Stimulated activated naive CD4-positive, alpha-beta T cell treated with Interleukin-2 at 50 U/mL for 16 hours (primary cell): ENCODE measurements around the gene MAN2A1.

Experiments used
- DNase-seq: peaks from one replicate; lab custom pipeline; 2025; lab: John Stamatoyannopoulos, UW

MAN2A1 gene

DNA sequence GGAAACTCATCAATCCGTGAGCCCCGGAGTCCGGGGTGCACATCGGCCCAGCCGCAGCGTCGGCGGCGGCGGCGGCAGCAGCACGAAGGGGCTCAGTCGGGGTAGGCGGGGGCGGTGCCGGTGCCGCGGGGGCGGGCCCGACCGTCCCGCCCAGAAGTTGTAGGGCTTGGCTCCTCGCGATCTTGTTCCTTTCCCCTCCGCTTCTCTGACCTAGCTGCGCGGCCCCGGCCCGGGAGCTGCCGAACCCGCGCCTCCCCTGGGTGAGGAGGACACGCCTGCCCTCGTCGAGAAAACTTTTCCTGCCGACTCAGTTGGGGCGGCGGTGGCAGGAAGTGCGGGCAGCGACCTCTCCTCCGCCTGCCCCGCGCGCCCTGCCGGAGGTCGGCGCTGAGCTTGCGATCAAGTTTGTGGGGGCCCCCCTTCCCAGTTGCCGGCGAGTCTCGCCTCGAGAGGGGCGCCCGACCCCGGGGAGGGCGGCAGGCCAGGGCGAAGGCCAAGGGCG is at the start of gene MAN2A1:
TSS of gene MAN2A1 (plus strand) at position 188 of the 502 bp plus-strand sequence. CDS start 491 bp downstream, outside the sequence.
- peak; percentile 74 for DNase-seq

DNA sequence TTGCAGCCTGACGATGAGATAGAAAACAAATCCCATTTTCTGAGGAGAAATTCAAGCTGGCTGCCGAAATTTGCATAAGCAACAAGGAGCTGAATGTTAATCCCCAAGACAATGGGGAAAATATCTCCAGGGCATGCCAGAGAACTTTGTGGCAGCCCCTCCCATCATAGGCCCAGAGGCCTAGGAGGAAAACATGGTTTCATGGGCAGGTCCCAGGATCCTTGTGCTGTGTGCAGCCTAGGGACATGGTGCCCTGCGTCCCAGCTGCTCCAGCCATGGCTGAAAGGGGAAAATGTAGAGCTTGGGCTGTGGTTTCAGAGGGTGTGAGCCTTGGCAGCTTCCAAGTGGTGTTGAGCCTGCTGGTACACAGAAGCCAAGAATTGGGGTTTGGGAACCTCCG is 48.8 kb upstream of the MAN2A1 start:
- DNase-seq = no peak

DNA sequence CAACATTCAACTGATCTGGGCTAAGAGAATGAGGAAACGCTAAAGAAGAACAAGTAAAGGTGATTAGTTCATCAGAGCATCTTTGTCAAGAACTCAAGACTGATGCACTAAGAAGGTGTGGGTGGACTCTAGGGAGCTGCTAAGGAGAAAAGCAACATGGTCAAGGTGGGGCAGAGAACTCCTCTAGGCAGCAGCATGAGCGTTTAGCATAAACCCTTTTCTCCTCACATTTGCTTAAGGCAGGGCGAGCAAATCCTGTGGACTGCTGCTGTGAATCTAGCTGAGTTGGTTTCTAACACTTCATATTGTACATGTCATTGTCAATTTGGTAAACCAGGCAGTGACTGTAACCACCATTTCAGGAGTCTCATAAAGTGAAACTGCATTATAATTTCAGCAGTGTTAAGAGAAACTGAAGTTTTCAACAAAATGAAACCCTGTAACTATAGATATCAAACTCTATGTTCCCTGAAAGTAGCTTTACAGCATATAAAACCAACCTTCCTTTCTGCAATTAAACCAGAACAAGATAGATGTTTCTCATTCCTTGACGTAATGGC is 45.9 kb upstream of the MAN2A1 start:
- no peak for DNase-seq

DNA sequence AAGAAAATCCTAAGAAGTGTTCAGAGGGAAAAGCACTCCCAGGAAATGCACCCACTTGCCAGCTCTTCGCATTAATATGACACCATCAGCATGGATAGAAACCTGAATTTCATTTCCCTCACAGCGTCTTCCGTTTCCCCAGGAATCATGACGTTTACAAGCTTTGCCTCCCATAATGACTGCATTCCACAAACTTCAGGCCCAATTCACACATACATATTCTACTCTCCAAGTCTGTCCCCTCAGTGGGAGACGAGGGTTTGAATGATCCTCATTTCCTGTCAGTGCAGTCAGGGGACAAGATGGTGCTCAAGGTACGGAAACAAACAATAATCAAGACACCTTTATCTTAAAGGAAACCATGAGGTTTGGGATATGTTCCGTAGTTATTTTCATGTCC is 44.9 kb upstream of the MAN2A1 start:
- DNase-seq = no peak

DNA sequence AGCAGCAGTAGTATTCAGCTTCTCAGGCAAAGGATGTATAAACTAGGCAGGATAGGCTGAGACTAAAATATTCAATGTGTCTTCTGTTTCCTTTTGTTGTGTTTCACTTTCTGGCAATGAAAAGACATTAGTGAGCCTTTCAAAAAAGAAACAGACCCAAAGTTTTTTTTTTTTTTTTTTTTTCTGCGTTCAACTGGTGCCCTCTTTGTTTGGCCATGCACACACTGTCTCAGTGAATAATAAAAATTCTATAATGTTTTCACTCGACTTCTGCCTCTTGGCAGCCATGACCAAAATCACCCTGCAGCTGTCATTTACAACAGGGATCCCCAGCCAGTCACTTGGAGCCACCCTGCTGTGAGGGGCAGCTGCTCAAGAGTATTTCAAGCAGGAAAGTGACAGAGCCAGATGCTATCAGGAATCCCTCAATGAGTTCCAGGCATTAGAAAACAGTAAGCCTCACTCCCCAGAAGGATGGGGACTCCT is 44.0 kb upstream of the MAN2A1 start:
- no peak for DNase-seq

DNA sequence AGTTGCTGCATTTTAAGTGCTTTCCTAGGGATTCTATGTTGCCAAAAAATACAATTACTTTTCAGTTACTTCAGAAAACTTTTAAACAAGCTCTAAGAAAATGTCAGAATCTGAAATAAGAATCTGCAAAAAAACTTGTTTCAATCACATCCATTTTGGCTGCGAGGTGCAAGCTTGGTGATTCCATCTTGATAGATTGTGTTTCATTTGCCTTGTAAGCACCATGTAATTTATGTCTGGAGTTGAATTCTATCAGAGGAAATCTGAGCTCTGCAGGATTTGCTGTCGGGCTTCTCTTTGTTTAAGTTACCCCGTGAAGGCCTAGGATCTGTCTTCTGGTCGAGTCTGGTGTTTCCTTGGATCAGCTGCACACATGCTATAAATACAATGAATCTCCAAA is 40.4 kb upstream of the MAN2A1 start:
- DNase-seq = no peak

DNA sequence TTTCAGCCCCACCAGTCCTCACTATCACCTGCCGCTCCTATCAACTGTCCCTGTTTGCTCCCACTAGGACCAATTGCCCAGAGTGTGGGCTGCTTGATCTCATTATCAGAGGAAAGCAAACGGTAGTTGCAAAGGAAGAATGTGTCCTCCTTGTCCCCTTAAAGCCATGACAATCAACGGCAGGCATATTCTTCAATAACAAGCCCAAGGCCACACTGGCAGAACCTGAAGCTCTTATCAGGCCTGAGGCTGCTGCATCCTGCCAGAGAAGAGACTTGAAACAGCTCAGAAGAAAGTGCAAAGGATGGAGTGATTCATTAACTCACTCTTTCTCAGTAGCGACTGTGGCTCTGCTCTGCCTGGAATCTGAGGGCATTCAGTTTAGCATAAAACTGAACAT is 39.2 kb upstream of the MAN2A1 start:
- DNase-seq = no peak

DNA sequence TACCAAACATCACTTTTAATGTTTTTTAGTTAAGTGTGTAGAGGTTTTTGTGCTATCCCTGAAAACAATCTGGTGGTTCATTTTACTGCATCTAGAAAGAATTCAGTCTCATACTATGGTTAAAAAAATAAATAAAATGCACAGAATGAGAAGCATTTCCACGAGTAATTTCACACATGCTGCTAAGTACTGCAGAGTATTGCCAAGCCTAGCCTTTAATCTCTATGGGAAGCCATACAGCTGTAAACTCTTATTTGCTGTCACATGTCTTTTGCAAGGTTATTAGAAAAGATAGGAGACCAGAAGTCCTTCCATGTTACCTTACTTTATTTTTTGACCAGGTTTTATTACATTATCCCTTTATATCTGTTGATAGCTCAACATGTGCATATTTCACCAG is 37.6 kb upstream of the MAN2A1 start:
- no peak for DNase-seq

DNA sequence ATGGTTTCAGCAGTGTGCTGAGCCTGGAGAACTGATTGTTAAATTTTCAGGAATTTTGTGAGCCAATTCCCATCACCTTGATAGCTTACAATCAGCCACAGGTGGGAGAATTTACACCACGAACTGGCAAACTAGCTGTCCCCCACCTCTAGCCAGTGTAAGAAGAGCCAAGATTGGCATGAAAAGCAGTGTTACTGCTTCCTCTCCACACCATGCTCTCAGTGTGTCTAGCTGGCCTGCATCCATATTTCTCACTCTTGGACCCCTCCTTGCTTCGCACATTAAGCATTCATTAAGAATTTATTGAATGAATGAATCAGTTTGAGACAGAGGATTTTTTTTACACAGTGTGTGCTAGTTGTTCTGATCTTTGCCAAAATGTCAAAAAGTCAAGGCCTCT is 36.7 kb upstream of the MAN2A1 start:
- DNase-seq = no peak

DNA sequence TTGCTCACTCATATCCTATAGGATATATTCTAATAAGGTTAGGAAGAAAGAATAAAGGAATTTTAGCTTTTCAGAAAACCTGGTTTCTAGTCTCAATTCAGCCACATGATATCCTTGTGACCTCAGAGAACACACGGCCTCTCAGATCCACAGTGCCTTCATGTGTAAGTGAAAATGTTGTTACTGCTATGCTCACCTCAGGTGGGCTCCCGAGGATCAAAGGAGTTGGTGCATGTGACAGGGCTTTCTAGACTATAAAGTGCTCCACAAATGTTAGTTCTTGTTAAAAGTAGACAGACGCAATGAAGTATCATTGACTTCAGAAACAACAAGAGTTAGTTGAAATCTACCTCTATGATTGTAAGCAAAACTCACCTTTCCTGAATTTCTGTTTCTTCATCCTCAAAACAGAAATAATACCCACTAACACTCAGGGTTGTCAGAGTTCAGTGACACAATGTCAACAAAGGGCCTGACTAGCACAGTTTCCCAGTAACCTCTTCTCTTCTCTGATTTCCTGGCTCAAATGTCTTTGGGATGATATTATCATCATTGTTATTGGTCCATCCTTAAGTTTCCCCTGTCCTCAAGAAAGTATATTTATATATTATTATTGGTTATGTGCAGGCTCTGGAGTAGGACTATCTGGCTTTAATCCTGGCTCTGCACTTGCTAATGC is 36.0 kb upstream of the MAN2A1 start:
- DNase-seq = no peak

DNA sequence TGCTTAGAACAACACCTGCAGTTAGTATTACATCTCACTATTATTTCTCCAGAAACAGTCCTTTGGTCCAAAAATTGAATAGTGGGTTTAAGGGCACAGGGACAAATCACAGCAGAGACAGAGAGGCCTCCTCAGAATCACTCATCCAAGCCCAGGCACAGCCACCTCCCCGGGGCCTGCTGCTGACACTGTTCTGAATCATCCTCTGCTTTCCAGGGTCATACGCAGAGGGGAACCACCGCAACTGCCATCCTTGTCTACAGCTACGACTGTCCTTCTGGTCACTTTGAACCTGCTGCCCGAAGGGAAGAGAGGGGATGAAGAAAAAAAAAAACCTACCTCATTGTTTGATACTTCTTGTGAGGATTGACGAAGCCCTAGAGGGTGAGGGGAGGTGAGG is 35.3 kb upstream of the MAN2A1 start:
- no peak for DNase-seq

DNA sequence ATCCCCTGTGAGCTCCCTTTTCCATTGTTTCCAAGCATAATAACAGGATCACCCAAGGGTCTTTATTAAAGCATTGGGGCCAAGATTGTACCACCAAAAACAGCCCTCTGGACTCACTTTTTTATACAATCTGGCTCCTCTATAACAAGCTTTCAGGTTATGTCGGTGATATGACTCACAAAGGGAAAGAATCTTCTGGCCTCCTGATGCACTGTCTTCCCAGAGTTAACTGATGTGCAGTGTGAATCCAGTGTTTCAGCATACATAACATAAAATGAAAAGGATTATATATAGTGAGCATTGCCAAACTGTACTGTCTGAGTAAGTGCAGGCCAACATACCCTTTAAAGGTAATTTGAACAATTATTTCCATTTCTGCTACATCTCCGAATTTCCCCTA is 33.9 kb upstream of the MAN2A1 start:
- DNase-seq = no peak

DNA sequence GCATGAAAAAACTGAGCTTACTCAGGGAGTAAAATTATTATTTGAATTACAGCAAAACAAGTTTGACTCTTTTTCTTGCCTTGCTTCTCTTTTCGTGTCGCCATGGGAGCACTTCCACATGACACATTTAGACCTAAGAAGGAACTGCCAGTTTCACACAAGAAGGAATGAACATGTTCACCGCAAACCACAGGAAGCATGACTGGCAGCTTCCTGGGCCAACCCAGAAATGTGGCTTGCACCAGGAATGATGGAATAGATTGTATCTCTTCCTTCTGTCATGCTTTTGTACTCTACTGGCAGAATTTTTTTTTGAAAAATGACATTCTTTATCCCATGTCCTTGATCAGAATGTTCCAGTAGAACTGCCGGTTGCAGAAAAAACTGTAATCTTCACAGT is 32.9 kb upstream of the MAN2A1 start:
- no peak for DNase-seq

DNA sequence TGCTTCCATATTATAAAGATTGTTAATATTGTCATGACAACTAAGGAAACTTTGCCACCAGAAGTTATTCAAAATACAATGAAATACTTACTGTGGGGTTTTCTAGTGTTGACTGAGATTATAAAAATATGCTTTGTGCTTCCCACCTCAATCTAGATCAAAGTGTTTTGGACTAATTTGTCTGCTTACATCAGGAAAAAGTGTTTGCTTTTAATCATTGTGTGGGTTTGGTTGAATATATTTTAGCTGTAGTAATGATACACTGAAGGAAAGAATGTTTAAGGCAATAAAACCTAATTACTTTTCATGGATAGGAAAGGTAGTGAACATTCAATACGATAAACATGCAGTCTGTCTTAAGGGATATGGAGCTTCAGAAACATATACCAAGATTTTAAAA is 29.8 kb upstream of the MAN2A1 start:
- DNase-seq = no peak

DNA sequence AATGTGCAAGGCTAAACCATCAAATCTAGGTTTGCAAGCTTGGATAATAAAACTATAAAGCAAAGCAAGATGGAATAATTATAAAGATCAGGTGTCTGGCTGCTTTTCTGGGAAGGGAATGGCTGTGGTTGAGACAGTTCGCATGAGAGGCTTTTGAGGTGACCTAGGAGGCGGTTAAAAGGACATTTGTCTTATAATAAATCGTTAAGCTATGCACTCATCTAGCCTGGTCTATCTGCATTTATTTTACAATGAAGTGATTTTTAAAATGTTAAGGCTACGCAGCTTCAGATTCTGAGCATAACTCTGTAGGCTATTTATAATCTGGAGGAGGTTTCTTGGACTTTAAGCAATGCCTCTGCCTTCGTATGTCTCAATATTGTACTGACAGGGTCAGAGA is 29.4 kb upstream of the MAN2A1 start:
- DNase-seq = no peak

DNA sequence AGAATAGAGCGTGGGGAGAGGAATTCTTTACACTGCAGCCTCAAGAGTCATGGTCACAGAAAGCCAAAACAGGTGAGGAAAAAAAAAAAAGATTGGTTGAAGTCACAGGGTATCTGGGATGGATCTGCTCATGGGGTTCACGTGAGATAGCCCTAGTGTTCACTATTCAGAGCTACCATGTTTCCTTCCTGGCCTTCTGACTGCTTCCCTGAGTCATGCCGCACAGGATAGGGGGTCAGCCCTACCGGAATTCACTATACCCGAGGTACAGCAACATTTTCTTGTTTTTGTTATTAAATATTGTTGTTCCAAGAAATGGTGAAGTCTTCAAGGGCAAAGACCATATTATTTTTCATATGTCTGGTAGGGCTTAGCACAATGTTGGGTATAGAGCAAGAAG is 21.5 kb upstream of the MAN2A1 start:
- no peak for DNase-seq

DNA sequence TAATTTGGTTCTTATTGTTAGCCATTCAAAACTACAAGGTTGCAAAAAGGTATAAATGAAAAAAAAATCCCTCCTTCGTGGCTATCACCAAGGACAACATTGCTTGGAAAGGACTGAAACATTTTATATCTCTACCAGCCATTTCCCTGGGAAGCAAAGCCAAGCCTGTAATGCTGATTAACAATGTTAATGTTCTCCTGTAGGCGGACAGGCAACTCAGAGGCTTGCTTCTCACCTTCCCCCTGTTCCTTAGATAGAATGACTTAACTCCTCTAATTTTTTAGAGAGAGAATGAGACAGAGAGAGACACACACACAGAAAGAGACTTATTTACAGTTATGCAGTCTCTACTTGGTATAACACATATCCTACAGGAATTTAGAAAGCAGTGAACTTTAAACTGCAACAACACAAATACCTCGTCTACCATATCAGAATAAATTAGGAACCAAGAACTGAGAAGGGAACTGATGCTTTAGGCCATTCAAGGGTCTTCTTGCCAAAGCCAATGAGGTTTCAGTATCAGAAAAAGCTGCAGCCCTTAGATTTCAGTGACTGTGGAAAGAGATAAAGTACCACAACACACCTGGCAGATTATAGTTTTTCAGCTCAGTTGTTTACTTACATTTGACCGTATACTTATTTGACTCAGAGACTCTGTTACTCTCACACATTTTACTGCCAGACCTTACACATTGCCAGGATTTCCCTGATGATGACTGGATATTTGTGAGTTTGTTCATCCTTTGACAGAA is 20.9 kb upstream of the MAN2A1 start:
- no peak for DNase-seq

DNA sequence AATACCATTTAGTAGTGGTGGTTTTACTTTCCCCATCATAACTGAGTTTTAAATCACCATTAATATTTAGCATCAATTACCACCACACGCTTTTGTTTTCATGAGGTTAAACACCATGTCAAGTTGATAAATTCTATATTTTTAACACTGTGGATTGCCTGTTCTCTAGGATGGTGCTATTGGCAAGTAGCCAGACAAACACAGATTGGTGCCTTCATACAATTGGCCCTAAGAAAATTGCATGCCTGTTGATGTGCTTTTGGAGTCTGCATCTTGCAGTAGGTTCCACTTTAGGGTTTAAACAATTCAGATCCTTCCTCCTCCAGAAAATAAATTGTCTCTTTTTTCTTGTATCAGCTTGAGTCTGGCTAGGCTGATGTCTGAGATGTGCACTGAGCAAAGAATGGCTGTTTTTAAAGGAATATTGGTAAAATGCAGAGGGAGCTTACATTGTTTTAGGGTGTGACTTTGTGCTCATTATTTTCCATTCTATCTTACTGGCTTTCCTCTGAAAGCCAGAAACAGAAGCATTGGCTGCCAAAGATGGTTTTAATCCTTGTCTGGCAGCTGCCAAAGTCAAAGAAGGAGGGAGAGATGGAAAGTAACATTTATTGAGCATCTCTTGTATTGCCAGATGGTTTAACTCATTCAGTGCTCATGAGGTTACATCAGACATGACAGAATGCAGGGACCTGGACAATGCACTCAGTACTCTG is 19.6 kb upstream of the MAN2A1 start:
- no peak for DNase-seq

DNA sequence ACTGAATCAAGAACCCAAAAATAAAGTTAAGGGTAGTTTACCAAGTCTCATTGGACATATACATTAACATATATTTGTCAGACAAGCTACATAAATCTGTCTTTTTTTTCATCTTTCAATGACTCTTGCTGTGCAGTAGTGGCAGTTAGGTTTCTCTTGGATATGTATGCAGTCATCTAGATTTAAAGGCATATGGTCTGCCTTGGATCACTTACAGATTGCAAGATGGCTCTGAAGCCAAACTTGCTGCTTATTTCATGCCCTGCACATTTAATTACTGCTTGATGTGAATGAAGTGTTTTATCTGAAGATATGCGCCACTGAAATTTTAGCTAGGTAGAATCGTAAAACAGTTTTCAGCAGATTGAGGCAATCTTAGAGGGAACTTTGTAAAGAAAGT is 18.6 kb upstream of the MAN2A1 start:
- DNase-seq = no peak

DNA sequence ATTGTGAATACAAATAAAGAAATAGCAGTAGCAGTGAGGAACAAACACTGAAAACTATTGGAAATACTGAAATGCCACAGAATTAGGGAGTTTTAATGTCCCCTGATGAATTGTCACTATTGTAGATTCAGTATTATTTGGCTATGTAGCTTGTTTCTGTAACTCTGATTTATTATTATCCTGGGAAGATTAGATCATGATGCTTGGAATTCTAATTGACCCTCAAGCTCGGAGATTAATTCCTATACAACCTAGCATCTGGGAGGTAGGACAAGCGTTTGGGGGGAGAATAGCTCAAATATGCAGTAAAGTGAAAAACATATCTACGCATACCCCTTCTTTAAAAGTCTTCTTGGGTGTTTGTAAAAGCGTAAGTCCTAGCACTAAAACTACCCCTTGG is 15.1 kb upstream of the MAN2A1 start:
- DNase-seq = no peak

DNA sequence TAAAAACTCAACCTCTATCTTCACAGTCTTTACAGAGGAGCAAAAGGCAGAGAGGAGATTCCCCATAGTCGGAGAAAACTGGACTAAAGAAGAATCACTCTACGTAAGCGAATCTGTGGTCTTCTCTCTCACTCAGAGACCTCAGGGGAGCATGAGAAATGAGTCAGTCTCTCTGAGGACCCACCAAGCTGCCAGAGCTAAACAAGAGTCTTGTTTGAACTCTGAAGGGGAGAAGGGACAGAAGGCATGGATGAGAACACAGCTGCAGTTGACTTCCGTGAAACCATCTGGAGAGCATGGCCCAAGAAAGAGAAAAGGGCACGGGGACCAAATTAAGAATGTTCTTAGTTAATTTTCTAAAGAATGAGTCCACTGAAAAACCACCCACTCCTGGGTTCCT is 12.8 kb upstream of the MAN2A1 start:
- no peak for DNase-seq

DNA sequence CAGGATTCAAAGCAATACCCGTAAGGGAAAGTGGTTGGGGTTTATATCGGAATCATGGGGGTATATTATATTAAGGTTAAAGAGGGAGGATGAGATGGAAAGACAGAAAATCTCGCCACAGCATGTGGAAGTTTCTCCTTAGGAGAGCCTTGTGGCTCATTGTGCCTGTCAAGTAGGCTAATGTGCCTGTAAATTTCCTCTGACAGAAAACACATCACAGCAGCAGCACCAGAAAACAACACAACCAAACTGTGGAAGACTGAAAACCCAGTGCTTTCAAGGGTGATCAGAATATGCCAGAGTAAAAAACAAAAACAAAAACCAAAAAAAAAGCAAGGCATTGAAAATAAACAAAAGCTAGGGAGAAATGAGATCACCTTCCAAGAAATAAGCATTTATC is 11.3 kb upstream of the MAN2A1 start:
- no peak for DNase-seq

DNA sequence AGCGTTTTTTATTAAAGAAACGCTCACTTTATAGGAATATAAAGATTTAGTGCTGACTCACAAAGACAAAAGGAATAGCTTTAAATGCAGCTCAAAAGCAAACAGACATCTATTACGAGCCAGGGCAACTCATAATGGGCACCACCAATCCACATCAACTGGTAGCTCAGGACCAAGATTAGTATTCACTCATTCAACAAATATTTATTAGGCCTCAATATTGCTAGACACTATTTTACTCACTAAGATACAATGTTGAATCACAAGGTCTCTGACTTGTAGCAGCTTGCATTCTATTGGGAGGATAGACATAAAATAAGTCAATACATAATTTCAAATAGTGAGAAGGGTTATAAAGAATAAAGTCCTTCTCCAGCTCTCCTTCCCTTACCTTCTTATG is 8.0 kb upstream of the MAN2A1 start:
- DNase-seq = no peak
